Skeletal muscle satellite cell (primary cell): ENCODE results near the gene MYH11.
A peak's percentile ranks its signal among the peaks of the same experiment; 100 is the strongest.

Experiments used
- H3K27me3 ChIP-seq: 2 replicates; pipeline ENCODE4 v1.7.0; 2013; ENCODE audit warnings: low read length; ENCODE audit not compliant: control insufficient read depth, insufficient read depth
- H3K36me3 ChIP-seq: 2 replicates; pipeline ENCODE4 v1.7.0; 2013; ENCODE audit warnings: mild to moderate bottlenecking, control low read depth, low read length; ENCODE audit not compliant: insufficient read depth
- H3K4me1 ChIP-seq: 2 replicates; pipeline ENCODE4 v1.7.0; 2013; ENCODE audit warnings: low read length; ENCODE audit not compliant: control insufficient read depth, insufficient read depth
- H3K4me2 ChIP-seq: 2 replicates; pipeline ENCODE4 v1.7.0; 2013; ENCODE audit warnings: mild to moderate bottlenecking, low read length
- H3K4me3 ChIP-seq: 2 replicates; pipeline ENCODE4 v1.7.0; 2013; ENCODE audit warnings: low read length
- H3K9ac ChIP-seq: 2 replicates; pipeline ENCODE4 v1.7.0; 2013; ENCODE audit warnings: mild to moderate bottlenecking, low read depth, low read length, moderate library complexity
- H3K9me3 ChIP-seq: replicated peaks from 2 replicates; pipeline ENCODE4 v1.7.0; 2013; ENCODE audit warnings: mild to moderate bottlenecking, control low read depth, low read length

Gene MYH11

DNA sequence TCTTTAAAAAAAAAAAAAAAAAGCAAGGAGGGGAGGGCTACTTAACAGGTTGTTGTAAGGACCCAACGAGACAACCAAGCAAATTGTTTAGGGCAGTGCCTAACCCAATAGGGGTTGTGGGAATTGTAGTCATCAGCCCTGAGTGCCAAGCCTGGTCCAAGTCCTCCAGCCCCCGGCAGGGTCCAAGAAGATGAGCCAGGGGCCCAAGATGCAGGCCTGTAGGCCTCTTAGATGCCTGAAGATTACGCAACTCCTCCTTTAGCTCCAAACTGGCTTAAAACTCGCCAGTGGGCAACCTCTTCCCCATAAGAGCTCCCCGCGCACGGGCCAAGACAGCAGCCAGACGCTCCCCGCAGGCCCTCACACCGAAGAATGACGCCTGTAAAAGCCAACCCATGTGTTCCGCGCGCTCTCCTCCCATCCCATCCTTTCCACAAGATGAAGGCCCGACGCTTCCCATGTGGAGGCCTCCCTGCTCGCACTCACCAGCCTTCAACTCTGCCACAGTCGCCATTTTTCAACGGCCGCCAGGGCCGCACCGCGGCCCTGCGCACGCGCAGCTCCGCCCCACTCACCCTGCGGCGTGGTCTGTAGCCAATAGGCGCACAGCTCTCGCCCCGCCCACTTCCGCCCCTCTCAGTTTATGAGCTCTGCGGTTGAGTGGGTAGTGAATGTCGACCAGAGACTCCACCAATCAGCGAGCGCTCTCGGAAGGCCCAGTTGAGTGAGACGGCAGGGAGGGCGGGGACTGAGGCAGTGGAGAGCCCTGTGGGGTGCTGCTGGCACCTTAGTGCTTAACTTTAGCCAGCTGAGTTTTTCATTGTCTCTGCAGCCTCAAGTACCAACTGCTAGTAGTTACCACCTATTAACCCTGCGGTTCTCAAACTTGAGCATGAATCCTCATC is 31.5 kb upstream of the MYH11 start, which contains the start of gene CEP20:
CEP20 (minus strand) TSS at position 532 of the 905 bp plus-strand sequence; CDS start at position 514, 18 bp downstream.
- no peaks in the 10 kb centered on the region for H3K9me3 ChIP-seq
- no peaks in the 10 kb centered on the region for H3K36me3 ChIP-seq
- no peaks in the 10 kb centered on the region for H3K27me3 ChIP-seq
- peaks cover 23% of the 10 kb centered on the region for H3K4me1 ChIP-seq
- peak within 1 kb of the TSS; percentile 93 for H3K4me3 ChIP-seq
- H3K4me2 ChIP-seq = peak within 1 kb of the TSS; percentile 84
- H3K9ac ChIP-seq = peak within 1 kb of the TSS; percentile 98

DNA sequence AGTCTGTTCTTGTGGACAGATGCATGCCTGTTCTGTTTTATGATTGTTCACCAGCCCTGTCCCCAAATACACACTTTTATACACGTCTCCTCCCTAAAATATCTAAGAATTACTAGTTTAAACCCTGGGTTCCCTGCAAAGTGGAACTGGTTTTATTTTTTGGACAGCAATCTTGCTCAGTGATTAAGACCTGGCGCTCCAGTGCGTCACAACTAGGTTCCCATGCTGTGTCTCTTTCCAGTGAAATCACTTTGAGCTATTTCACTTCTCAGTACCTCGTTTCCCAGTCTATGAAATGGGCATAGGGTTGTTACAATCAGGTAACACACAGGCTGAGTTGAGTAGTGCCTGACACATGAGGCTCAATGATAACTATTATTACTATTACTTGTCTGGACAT is 30.5 kb upstream of the MYH11 start:
- H3K4me2 ChIP-seq = peak overlapping the region; percentile 84
- H3K4me1 ChIP-seq = peaks cover 23% of the 10 kb centered on the region
- H3K9me3 ChIP-seq = no peaks in the 10 kb centered on the region
- H3K27me3 ChIP-seq = no peaks in the 10 kb centered on the region
- no peaks in the 10 kb centered on the region for H3K36me3 ChIP-seq
- H3K9ac ChIP-seq = peak overlapping the region; percentile 98
- peak overlapping the region; percentile 93 for H3K4me3 ChIP-seq

DNA sequence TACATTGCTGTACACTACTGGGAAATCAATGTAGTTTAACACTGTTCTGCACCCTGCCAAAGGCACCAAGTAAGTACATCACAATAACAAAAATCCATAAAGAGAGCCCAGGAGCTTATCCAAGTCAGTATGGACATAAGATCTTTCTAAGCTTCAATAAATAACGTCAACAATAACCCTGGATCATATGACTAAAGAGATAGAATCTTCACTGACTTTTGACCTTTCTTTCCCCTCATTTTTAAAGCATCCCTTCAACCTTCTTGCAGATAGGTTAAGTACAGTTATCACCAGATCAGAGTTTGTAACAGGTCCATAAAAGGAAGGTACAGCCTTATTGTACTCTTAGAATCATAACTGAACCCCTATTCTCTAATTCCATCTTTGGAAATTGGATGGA is 29.2 kb upstream of the MYH11 start:
- Histone ChIP-seq H3K4me1 (peaks cover 29% of the 10 kb centered on the region), H3K27me3 (no peaks in the 10 kb centered on the region), H3K9me3 (no peaks in the 10 kb centered on the region), H3K9ac (no peak overlapping the region), H3K4me3 (no peak overlapping the region), H3K4me2 (no peak overlapping the region), H3K36me3 (peaks cover 5% of the 10 kb centered on the region)

DNA sequence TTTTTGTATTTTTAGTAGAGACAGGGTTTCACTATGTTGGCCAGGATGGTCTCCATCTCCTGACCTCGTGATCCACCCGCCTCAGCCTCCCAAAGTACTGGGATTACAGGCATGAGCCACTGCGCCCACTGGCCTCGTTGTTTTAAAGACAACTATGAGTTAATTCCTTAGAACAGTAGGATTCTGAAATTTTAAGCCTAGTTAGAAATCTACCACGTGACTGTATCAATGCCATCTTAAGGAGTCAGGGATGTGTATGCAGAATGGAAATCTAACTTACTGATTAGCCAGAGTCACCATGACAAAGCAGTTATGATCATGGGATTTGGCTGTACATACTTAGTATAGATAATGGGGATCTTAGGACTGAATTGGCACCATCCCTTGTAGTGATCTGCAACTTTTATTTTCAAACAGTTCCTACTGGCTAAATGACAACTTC is 28.8 kb upstream of the MYH11 start:
- H3K27me3 ChIP-seq = no peaks in the 10 kb centered on the region
- peaks cover 34% of the 10 kb centered on the region for H3K4me1 ChIP-seq
- H3K4me2 ChIP-seq = no peak overlapping the region
- H3K9me3 ChIP-seq = no peaks in the 10 kb centered on the region
- H3K36me3 ChIP-seq = peaks cover 5% of the 10 kb centered on the region
- H3K9ac ChIP-seq = no peak overlapping the region
- no peak overlapping the region for H3K4me3 ChIP-seq

DNA sequence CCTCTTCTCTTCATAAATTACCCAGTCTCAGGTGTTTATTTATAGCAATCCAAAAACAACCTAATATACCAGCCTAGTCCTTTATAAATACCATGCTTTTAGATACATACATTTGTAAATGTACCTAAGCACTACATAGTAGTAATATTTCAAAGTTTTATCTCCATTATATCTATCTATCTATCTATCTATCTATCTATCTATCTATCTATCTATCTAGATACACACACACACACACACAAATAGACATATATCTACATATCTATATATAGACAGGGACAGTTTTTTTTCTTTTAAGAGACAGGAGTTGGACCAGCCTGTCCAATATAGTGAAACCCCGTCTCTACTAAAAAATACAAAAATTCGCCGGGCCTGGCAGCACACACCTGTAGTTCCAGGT is 25.7 kb upstream of the MYH11 start:
- H3K4me1 ChIP-seq = peaks cover 47% of the 10 kb centered on the region
- no peak overlapping the region for H3K4me3 ChIP-seq
- peaks cover 10% of the 10 kb centered on the region for H3K36me3 ChIP-seq
- H3K27me3 ChIP-seq = no peaks in the 10 kb centered on the region
- no peak overlapping the region for H3K4me2 ChIP-seq
- H3K9ac ChIP-seq = no peak overlapping the region
- H3K9me3 ChIP-seq = no peaks in the 10 kb centered on the region

DNA sequence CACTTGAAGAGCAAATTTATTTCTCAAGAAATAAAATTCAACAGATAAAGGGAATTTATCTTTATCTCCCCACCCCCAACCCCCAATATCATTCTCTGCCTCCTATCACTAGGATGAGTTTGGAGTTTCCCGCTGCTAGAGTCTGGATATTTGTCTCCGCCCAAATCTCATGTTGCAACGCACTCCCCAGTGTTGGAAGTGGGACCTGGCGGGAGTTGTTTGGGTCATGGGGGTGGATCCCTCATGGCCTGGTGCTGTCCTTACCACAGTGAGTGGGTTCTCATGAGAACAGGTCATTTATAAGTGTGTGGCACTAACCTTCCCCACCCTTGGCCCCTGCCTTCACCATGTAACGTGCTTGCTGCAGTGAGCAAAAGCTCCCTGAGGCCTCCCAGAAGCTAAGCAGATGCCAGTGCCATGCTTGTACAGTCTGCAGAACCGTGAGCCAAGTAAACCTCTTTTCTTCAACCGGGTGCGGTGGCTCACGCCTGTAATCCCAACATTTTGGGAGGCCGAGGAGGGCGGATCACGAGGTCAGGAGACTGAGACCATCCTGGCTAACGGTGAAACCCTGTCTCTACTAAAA is 25.1 kb upstream of the MYH11 start:
- Histone ChIP-seq H3K27me3 (no peaks in the 10 kb centered on the region), H3K4me3 (no peak overlapping the region), H3K9ac (no peak overlapping the region), H3K9me3 (no peaks in the 10 kb centered on the region), H3K4me1 (peaks cover 41% of the 10 kb centered on the region), H3K36me3 (peaks cover 13% of the 10 kb centered on the region), H3K4me2 (no peak overlapping the region)

DNA sequence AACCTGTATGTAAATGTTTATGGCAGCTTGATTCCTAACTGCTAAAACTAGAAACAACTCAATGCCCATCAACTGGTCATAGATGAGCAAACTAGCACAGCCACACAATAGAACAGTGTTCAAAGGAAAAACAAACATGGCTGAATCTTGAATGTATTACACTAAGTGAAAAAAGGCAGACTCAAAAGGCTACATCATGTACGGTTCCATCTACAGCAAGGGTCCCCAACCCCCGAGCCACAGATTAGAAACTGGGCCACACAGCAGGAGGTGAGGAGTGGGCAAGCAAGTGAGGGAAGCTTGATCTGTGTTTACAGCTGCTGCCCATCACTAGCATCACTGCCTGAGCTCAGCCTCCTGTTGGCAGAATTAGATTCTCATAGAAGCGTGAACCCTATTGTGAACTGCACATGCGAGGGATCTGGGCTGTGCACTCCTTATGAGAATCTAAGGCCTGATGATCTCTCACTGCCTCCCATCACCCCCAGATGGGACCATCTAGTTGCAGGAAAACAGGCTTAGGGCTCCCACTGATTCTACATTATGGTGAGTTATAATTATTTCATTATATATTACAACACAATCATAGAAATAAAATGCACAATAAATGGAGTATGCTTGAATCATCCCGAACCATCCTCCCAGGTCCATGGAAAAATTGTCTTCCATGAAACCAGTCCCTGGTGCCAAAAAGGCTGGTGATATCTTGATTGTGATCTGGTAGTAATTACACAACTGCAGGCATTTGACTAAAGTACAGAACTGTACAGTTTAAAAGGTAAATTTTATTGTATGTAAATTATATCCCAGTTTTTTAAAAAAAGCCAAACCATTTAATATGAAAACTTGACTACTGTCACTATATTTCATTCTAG is 23.8 kb upstream of the MYH11 start:
- H3K4me1 ChIP-seq = peaks cover 34% of the 10 kb centered on the region
- peak overlapping the region; percentile 41 for H3K9ac ChIP-seq
- peak overlapping the region; percentile 35 for H3K4me2 ChIP-seq
- H3K36me3 ChIP-seq = peaks cover 16% of the 10 kb centered on the region
- H3K9me3 ChIP-seq = no peaks in the 10 kb centered on the region
- no peaks in the 10 kb centered on the region for H3K27me3 ChIP-seq
- no peak overlapping the region for H3K4me3 ChIP-seq

DNA sequence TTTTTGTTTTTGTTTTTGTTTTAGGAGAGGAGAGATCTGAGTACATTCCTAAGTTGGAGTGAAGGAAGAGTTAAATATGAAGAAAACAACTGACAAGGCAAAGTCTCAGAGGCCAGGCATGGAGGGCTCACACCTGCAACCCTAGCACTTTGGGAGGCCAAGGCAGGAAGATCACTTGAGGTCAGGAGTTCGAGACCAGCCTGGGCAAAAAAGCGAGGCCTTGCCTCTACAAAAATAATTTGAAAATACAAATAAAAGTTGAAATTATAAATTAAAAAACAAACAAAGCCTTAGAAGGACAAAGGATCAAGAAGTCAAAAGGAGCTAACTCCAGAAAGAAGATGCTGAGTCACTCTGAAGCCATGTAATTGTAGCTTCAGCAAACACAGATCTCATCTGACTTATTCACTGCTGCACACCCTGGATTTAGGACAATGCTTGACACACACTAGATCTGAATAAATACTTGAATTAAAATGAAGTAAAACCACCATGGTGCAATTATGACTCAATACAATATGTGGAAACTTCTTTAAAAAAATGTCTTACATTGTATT is 22.5 kb upstream of the MYH11 start:
- Histone ChIP-seq H3K36me3 (peaks cover 16% of the 10 kb centered on the region), H3K4me2 (peak overlapping the region; percentile 38), H3K9me3 (no peaks in the 10 kb centered on the region), H3K4me1 (peaks cover 31% of the 10 kb centered on the region), H3K27me3 (no peaks in the 10 kb centered on the region), H3K9ac (peak overlapping the region; percentile 51), H3K4me3 (no peak overlapping the region)

DNA sequence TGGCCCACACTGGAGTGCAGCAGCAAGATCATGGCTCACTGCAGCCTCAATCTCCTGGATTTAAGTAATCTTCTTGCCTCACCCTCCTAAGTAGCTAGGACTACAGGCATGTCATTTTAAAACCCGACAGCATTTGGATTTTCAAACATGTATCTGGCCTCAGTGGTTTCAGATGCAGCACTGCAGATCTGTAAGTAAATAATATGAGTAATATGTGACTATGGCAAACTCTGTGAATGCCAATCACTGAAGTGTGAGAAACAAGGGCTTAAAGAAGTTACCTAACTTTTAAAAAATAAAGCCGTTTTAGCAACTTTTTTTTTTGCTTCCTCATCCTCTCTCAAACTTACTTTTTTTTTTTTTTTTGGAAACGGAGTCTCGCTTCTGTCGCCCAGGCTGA is 19.7 kb upstream of the MYH11 start:
- H3K9ac ChIP-seq = no peak overlapping the region
- no peak overlapping the region for H3K4me3 ChIP-seq
- no peaks in the 10 kb centered on the region for H3K9me3 ChIP-seq
- peaks cover 29% of the 10 kb centered on the region for H3K4me1 ChIP-seq
- peaks cover 22% of the 10 kb centered on the region for H3K36me3 ChIP-seq
- no peaks in the 10 kb centered on the region for H3K27me3 ChIP-seq
- no peak overlapping the region for H3K4me2 ChIP-seq

DNA sequence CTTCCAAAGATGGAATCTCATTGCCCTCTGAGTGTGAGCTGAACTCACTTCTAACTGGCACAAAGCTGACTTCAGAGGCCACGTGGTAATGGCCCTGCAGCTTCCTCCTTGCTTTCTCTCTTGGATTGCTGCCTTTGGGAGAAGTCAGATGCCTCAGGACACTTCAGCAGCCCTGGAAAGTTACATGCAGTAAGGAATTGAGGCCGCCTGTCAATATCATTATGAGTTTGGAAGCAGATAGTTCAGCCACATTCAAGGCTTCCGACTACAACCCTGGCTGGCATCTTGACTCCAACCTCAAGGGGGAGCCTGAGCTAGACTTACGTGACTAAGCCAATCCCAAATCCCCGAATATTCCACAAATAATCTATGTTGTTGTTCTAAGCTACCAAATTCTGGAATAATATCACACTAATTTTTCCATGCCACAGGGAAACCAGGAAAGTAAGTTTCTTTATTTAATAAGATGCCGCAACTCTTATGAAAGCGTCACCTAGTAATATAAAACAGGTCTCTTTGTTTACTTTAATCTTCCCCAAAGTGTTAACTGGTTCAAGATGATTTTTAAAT is 18.0 kb upstream of the MYH11 start:
- Histone ChIP-seq H3K9ac (no peak overlapping the region), H3K27me3 (no peaks in the 10 kb centered on the region), H3K9me3 (no peaks in the 10 kb centered on the region), H3K36me3 (peaks cover 31% of the 10 kb centered on the region), H3K4me1 (peaks cover 13% of the 10 kb centered on the region), H3K4me2 (no peak overlapping the region), H3K4me3 (no peak overlapping the region)

DNA sequence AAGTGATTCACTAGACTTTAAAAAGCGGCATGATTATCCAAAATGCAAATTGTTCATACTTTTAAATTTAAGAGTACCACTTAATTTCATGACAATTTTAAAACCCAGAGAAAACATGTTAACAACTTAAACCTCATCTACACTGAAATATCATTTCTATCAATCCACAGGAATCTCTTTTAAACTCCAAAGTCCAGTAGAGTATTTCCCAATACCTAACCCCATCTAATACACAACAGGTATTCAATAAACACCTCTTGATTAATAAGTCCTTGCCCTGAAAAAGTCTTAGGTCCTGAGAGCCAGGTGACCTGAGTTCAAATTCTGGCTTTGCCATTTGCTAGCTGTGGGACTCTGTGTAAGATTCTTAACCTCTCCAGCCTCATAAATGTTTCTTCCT is 16.9 kb upstream of the MYH11 start:
- Histone ChIP-seq H3K9ac (no peak overlapping the region), H3K4me3 (no peak overlapping the region), H3K27me3 (no peaks in the 10 kb centered on the region), H3K36me3 (peaks cover 39% of the 10 kb centered on the region), H3K9me3 (no peaks in the 10 kb centered on the region), H3K4me1 (peaks cover 4% of the 10 kb centered on the region), H3K4me2 (no peak overlapping the region)
